LNCAP (cell line): ENCODE data around the gene MBTPS1.

Source experiments
- TF ChIP-seq, protein P1 (sequence below): fragments of 450-650 bp; IDR thresholded peaks from 2 replicates; pipeline ENCODE4 v1.5.1; 2017; ENCODE audit warnings: mild to moderate bottlenecking

Gene MBTPS1

DNA sequence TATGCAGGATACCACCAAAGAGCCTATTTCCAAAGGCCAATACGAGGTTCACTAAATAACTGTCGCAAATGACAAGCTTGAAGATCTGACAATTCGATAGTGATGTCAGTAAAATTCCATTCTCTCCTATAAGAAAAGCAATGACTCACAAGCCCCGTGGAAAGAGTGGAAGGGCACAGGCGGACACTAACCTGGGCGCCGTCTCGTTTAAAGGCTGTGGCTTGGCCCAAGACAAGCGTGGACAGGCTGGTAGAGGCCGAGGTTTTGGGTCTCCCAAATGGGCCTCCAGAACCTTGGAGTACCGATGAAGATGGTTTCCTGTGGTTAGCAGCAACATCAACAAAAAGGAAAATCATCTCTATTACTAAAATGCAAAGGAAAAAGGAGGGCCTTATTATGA, 57.6 kb downstream of the MBTPS1 start:
- TF ChIP-seq, protein P1, sequence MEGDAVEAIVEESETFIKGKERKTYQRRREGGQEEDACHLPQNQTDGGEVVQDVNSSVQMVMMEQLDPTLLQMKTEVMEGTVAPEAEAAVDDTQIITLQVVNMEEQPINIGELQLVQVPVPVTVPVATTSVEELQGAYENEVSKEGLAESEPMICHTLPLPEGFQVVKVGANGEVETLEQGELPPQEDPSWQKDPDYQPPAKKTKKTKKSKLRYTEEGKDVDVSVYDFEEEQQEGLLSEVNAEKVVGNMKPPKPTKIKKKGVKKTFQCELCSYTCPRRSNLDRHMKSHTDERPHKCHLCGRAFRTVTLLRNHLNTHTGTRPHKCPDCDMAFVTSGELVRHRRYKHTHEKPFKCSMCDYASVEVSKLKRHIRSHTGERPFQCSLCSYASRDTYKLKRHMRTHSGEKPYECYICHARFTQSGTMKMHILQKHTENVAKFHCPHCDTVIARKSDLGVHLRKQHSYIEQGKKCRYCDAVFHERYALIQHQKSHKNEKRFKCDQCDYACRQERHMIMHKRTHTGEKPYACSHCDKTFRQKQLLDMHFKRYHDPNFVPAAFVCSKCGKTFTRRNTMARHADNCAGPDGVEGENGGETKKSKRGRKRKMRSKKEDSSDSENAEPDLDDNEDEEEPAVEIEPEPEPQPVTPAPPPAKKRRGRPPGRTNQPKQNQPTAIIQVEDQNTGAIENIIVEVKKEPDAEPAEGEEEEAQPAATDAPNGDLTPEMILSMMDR: no peak

DNA sequence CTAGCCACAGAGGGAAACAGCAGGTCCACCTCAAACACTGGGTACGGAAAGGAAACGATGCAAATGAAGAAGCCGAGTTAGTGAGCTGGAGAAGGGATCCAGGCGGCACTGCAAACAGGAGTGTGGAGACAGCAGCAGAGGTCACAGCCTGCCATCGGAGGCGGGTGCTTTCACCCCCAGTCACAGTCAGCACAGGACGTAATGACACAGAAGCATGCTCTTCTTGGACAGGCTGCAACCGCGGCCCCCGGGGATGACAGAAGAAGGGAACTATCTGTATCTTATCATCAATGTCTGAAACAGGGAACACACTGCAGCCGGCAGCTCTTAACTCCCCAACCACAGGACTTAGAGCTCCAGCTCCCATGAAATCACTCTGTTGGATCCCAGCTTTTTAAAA, 58.1 kb downstream of the MBTPS1 start:
- TF ChIP-seq, protein P1: no peak

DNA sequence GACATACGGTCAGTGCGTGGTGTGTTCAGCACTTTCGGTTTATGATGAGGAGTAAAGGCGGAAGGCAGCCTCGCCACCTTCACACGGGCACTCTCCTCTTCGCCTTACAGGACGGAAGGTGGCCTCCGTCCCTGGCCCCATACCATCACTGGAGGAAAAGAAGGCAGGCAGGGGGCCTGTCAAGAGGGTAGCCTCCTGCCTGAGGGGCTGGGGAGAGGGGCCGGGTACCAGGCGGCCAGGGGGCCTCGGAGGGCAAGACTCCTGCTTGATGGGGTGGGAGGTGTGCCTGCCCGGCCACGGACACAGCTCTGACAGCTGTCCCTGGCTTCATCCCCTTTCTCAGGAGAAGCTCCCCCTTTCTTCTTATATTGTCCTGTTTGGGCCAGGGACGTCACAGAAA, 58.5 kb downstream of the MBTPS1 start:
- TF ChIP-seq, protein P1: no peak

DNA sequence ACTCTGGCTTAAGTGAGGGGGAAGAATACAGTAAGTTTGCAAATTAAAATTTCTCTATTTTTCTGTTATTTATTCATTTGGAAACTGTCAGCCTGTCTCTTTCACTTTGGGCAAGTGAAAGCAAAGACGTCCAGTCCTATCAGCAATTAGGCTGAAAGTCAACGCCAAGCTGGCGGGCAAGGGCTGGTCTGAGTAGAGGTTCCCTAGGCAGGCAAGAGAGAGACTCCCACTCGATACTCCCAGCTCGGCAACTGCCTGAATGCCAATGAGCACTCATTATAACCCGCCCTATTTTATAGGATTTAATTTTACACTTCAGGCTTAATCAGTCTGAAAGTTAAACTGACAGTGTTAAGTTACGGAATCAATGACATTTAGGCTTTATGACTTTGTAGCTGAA, 59.8 kb downstream of the MBTPS1 start:
- TF ChIP-seq, protein P1: no peak

DNA sequence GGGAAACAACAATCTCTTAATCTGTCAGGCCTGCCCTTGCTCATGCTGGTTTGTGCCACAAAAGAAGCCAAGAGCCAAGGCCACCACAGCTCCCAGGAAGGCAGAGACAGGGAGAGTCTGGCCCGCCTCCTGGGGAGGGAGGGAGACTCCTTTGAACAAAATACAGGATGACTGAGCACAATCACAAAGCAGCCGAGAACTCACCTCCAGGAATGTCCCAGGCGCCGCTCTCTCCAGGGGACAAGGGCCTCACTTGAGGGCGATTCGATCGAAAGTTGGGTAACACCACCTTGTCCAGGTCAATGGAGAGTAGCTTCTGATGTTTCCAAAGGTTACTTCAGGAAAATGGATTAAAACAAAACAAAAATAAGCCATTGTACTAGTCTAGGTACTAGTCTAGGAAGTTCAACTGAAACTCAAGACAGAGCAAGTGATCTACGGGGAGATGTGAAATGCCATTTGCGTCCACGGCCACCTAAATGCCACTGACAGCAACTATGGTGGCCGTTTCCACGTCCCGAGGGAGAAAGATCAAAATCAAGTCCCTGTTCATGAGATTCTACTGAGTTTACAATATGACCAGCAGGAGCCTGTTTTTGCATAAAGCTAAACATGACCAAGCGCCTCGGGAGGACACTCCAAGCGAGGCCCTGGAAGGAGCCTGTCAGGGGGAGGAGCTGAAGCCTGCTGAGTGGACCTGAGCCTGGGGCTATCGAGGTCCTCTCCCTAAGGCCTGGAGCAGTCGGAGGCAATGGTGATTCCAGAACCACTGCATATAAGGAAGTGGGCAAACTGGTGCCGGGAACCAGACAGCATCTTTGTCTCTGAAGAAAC, 60.7 kb downstream of the MBTPS1 start:
- TF ChIP-seq, protein P1: no peak

DNA sequence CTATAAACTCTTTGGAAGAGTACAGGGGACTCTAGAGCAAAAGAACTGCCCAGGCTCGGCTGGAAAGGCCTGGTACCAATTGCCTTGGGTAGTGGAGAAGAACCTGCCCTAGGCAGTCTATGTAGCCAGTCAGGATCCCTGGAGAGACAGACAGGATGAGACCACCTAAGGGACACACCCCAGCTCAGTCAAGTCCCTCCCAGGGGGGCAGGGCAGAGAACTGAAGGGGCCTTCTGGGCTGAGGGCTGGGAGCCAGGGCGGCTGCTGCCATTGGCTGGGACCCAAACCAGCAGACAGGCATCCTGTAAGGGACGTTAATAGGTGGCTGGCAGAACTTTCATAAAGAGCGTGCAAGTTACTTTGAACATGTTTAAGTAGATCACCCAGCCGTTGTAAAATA, 61.4 kb downstream of the MBTPS1 start:
- TF ChIP-seq, protein P1: no peak

DNA sequence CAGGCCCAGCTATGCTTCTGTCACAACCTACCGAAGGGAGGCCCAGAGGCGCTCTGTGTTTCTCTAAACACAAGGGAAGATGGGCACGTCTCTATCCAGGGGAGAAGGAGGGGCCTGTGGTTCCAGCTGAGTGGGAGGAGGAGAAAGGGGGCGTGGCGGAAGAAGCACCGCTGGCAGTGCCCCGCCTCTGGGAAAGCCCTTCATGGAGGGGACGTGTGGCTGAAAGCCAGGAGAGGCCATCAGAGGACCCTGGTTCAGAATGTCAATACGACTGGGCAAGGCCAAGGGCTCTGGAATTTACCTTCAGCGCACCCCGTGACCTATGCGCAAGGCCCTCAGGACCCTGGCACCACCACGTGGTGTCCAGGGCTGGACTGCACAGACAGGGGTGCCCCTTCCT, 61.8 kb downstream of the MBTPS1 start:
- TF ChIP-seq, protein P1: no peak
